K562 (cell line): ENCODE measurements around the gene MED16. TPM values are rescaled to one million over a fixed set of nuclear protein-coding genes. Genes with fewer than 3 reads are reported as not detected.
A peak's percentile ranks its signal among the peaks of the same experiment; 100 is the strongest.

Source experiments
- CEBPG ChIP-seq, 3 experiments: fragments of 200-800 bp in 1 of 3; sonication (Bioruptor generic) in 1 of 3; sonication (generic) in 1 of 3; formaldehyde crosslinking in 1 of 3; IDR thresholded peaks in 2 of 3; conservative IDR thresholded peaks in 1 of 3; 2 replicates each; pipeline versions ENCODE4 v1.6.1 to v1.8.0; 2016 to 2022; ENCODE audit warnings: missing compliant biosample characterization in 2 of 3, missing genetic modification characterization in 2 of 3, mild to moderate bottlenecking in 1 of 3, missing genetic modification reagents in 1 of 3
- ELK3 ChIP-seq: fragments of 450-650 bp; formaldehyde crosslinking; IDR thresholded peaks from 2 replicates; pipeline ENCODE4 v1.4.0; 2020; ENCODE audit warnings: mild to moderate bottlenecking
- FOXA3 ChIP-seq, 2 experiments: fragments of 450-650 bp in 1 of 2; sonication (generic) in 1 of 2; formaldehyde crosslinking; IDR thresholded peaks in 1 of 2; conservative IDR thresholded peaks in 1 of 2; 2 replicates each; pipeline versions ENCODE4 v1.4.0 to v1.8.0; 2020 to 2022; ENCODE audit warnings: mild to moderate bottlenecking in 2 of 2, missing genetic modification reagents in 1 of 2
- FOXP4 ChIP-seq: sonication (generic); formaldehyde crosslinking; IDR thresholded peaks from 2 replicates; pipeline ENCODE4 v1.8.0; 2022; ENCODE audit warnings: mild to moderate bottlenecking, missing genetic modification reagents, borderline replicate concordance
- GTF3C2 ChIP-seq: IDR thresholded peaks from 3 replicates; pipeline ENCODE4 v1.6.1; 2011; ENCODE audit warnings: borderline replicate concordance, mild to moderate bottlenecking, moderate library complexity; ENCODE audit not compliant: insufficient read length; ENCODE audit errors: extremely low read depth
- HDAC1 ChIP-seq, 2 experiments: fragments of 450-650 bp; IDR thresholded peaks; 2 replicates each; pipeline ENCODE4 v1.6.1; 2016 to 2017; ENCODE audit warnings: inconsistent platforms in 1 of 2, mild to moderate bottlenecking in 1 of 2, moderate library complexity in 1 of 2
- SIX5 ChIP-seq, 2 experiments: IDR thresholded peaks; 2 replicates each; pipeline ENCODE4 v1.6.1; 2011; ENCODE audit warnings: low read length in 2 of 2, borderline replicate concordance in 1 of 2, low read depth in 1 of 2, mild to moderate bottlenecking in 1 of 2, moderate library complexity in 1 of 2; ENCODE audit not compliant: insufficient read depth in 1 of 2
- SMARCE1 ChIP-seq: fragments of 450-650 bp; IDR thresholded peaks from 2 replicates; pipeline ENCODE4 v1.7.1; 2016; ENCODE audit warnings: mild to moderate bottlenecking
- TFAP4 ChIP-seq: sonication (generic); formaldehyde crosslinking; IDR thresholded peaks from 2 replicates; pipeline ENCODE4 v1.8.0; 2022; ENCODE audit warnings: missing genetic modification reagents, mild to moderate bottlenecking, moderate library complexity, borderline replicate concordance
- TGIF2 ChIP-seq: sonication (generic); formaldehyde crosslinking; IDR thresholded peaks from 2 replicates; pipeline ENCODE4 v1.8.1; 2022; ENCODE audit warnings: mild to moderate bottlenecking, missing genetic modification reagents, moderate library complexity
- ZKSCAN3 ChIP-seq: fragments of 250-450 bp; sonication (Bioruptor Pico); IDR thresholded peaks from 2 replicates; pipeline ENCODE4 v1.4.0; 2020
- ZNF134 ChIP-seq: fragments of 250-450 bp; sonication (Bioruptor Pico); conservative IDR thresholded peaks from 2 replicates; pipeline ENCODE4 v1.4.0; 2020
- ZNF263 ChIP-seq: sonication (generic); formaldehyde crosslinking; IDR thresholded peaks from 2 replicates; pipeline ENCODE4 v1.8.0; 2022; ENCODE audit warnings: mild to moderate bottlenecking, missing genetic modification reagents, borderline replicate concordance
- ZNF316 ChIP-seq: fragments of 450-650 bp; IDR thresholded peaks from 2 replicates; pipeline ENCODE4 v1.6.1; 2016
- ZNF655 ChIP-seq: fragments of 250-450 bp; sonication (Bioruptor Pico); IDR thresholded peaks from 2 replicates; pipeline ENCODE4 v1.5.0; 2021
- polyA plus RNA-seq, 8 experiments: library from polyadenylated mRNA; depleted of rRNA in 4 of 8; stranded (reverse) in 5 of 8; unstranded in 3 of 8; fragments of >200 nt; fragmentation: Nextera tagmentation in 2 of 8; fragmentation: Illumina TruSeq in 1 of 8; extraction: Ambion mirVana in 2 of 8; extraction: Trizol in 1 of 8; gene quantifications; 2 replicates each; pipeline versions ENCODE4 v1.2.1 to v1.2.3, GENCODE V29; 2011 to 2014; ENCODE audit warnings: inconsistent platforms in 1 of 8, missing spikeins in 1 of 8
- total RNA-seq, 7 experiments: library from RNA; depleted of rRNA in 6 of 7; stranded (reverse); fragments of >200 nt in 6 of 7; fragmentation: Illumina TruSeq in 2 of 7; extraction: Trizol in 2 of 7; gene quantifications; 2 replicates each; pipeline versions ENCODE4 v1.2.1 to v1.2.3, GENCODE V29; 2011 to 2021; ENCODE audit warnings: low replicate concordance in 1 of 7
- TF ChIP-seq, protein P1 (sequence below), 3 experiments: fragments of 200-800 bp in 1 of 3; sonication (Bioruptor generic) in 1 of 3; sonication (generic) in 1 of 3; formaldehyde crosslinking in 1 of 3; IDR thresholded peaks; 2 replicates each; pipeline versions ENCODE4 v1.6.1 to v1.8.0; 2016 to 2022; ENCODE audit warnings: mild to moderate bottlenecking in 2 of 3, missing compliant biosample characterization in 2 of 3, missing genetic modification characterization in 2 of 3, missing genetic modification reagents in 1 of 3

The MED16 gene
- total and polyA plus RNA-seq, 9 of the 15 experiments (the other 6 are each of a cell fraction or from before 2014, with no cell fraction given): 0.89 to 59.9 (median 8.6) TPM

DNA sequence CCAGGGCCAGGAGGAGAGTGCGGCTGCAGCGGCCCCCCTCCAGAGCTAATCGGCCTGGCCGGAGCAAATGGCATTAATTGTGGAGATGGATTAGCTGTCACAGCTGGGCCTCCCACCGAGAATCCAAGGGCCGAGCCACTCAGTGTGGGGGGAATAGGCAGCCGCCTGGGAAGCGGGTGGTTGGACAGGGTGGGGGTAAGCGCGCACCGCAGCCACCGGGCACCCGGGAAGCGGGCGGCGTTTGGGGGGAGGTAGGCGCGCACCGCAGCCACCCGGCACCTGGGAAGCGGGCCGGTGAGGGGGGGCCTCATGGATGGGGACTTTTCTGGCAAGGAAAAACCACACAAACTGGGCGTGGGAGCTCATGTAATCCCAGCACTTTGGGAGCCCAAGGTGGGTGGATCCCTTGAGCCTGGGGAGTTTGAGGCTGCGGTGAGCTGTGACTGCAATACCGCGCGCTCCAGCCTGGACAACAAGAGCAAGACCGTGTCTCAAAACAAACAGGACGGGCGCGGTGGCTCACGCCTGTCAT, 10.3 kb upstream of the MED16 start (continued):
- TF ChIP-seq TFAP4 (CRISPR knock-in tag) (peak; percentile 81), CEBPG (CRISPR knock-in tag; IDR thresholded peaks at IDR 0.05) (0 out of 2 replicates have a peak, but pooled peaks have one; percentile 19), CEBPG (tag; conservative IDR thresholded peaks at IDR 0.05 in 1 of 2, IDR thresholded peaks at IDR 0.05 in 1 of 2) (no peak), ZNF263 (CRISPR knock-in tag) (no peak), GTF3C2 (no peak), SMARCE1 (peak; percentile 30; the same call in 1 of the 2 replicates), ZNF134 (CRISPR knock-in tag) (no peak), ELK3 (CRISPR knock-in tag) (no peak), SIX5 (IDR thresholded peaks at IDR 0.05; ENCODE audit: borderline replicate concordance in 1 of 2, insufficient read depth in 1 of 2, low read depth in 1 of 2, low read length in 2 of 2) (no peak), TGIF2 (CRISPR knock-in tag) (no peak), ZKSCAN3 (CRISPR knock-in tag) (no peak), HDAC1 (IDR thresholded peaks at IDR 0.05) (0 out of 4 replicates have a peak, but pooled peaks of 1 of the 2 experiments have one; percentile 17), ZNF316 (no peak), ZNF655 (CRISPR knock-in tag) (no peak), FOXP4 (CRISPR knock-in tag) (0 out of 2 replicates have a peak, but pooled peaks have one; percentile 37), FOXA3 (CRISPR knock-in tag; conservative IDR thresholded peaks at IDR 0.05 in 1 of 2, IDR thresholded peaks at IDR 0.05 in 1 of 2) (peak in 1 of 2 experiments; percentile 67; a peak in 1 of 4 replicates)
- TF ChIP-seq, protein P1, sequence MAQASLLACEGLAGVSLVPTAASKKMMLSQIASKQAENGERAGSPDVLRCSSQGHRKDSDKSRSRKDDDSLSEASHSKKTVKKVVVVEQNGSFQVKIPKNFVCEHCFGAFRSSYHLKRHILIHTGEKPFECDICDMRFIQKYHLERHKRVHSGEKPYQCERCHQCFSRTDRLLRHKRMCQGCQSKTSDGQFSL (CRISPR knock-in tag; IDR thresholded peaks at IDR 0.05): peak; percentile 57; the same call in 1 of the 2 replicates
- TF ChIP-seq, protein P1 (tag; IDR thresholded peaks at IDR 0.05): no peak
